Testis (tissue), 2 donors: ENCODE results near the gene PTRH2.
A peak's percentile ranks its signal among the peaks of the same experiment; 100 is the strongest.

Experiments
- CTCF ChIP-seq, 3 experiments: fragments of 450-650 bp in 2 of 3; fragments of 200-600 bp in 1 of 3; sonication (generic) in 1 of 3; IDR thresholded peaks; one replicate each; pipeline ENCODE4 v1.5.1; 2016 to 2019; ENCODE audit warnings: antibody characterized with exemption in 3 of 3, mild to moderate bottlenecking in 2 of 3, moderate library complexity in 1 of 3
- POLR2A ChIP-seq: fragments of 450-650 bp; IDR thresholded peaks from one replicate; pipeline ENCODE4 v1.6.1; 2017; ENCODE audit warnings: antibody characterized with exemption, mild to moderate bottlenecking, moderate library complexity

- peak; percentile 53 to 62 (median 57) for TF ChIP-seq CTCF (IDR thresholded peaks at IDR 0.05)
- no peak for TF ChIP-seq POLR2A
These were observed 39.7 kb upstream of the PTRH2 start for GRCh38 chr17:59746849-59747445.
